GM11168 (cell line): Measurements from ENCODE around the gene WASHC2A.
"Not testable (repeated sequence)": the region's sequence is repeated elsewhere in the genome, so short reads cannot be mapped to it uniquely, and the experiment has no call there.

ENCODE experiments used
- in situ Hi-C: fragments of 300-500 bp; cut with MboI; formaldehyde crosslinking; loops from one replicate; pipeline ENCODE4 v1.12.0; 2022; ENCODE audit warnings: low sequenced_read_pairs; ENCODE audit not compliant: unreplicated experiment

WASHC2A gene

DNA sequence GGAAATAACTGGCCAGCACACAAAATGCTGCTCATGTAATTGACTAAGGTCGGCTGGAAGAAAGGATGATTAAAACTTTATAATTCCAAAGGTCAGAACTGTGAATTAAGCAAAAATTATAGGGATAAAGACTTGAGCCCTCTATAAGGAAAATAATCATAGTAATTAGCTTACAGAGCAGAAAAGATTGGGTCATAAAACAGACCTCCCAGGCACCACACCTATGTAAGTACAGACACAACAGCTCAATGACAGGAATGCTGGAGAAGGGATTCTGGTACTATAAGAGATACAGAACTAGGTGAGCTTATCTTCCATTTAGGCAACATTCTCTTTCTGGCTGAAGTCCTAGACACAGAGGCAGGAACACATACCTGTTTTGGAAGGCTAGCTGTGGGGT, 9.0 kb upstream of the WASHC2A start:
- in situ Hi-C loops, result not testable (repeated sequence)

GRCh38 chr10:50059946-50060345, 7.8 kb upstream of the WASHC2A start:
- in situ Hi-C loops, result not testable (repeated sequence)

GRCh38 chr10:50061548-50061947, 6.2 kb upstream of the WASHC2A start:
- in situ Hi-C loops, result not testable (repeated sequence)

DNA sequence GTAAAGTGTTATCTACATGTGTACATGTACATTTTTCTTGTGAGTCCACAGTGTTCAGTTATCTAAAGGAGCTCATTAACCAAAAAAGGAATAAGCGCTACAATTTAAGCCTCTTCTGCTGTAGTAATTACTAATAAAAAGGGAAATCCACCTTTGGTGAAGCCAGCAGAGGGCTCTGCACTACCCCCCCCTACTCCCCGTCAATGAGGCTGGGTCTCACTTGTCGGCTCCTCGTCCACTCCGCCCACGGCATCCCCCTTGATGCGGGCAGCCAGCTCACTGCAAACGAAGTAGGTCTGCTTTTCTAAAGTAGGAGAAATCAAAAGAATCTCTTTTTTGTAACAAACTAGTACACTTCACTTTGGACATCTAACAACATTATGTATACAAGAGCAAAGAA, 4.7 kb upstream of the WASHC2A start:
- in situ Hi-C loops, result no loop called here

GRCh38 chr10:50068352-50068659, 552 bp downstream of the WASHC2A start:
- in situ Hi-C loops, result not testable (repeated sequence)

- in situ Hi-C loops, result not testable (repeated sequence)
Observed at GRCh38 chr10:50075139-50075538, 7.4 kb downstream of the WASHC2A start.

- in situ Hi-C loops, result not testable (repeated sequence)
Observed at GRCh38 chr10:50075544-50075943, 7.8 kb downstream of the WASHC2A start.

DNA sequence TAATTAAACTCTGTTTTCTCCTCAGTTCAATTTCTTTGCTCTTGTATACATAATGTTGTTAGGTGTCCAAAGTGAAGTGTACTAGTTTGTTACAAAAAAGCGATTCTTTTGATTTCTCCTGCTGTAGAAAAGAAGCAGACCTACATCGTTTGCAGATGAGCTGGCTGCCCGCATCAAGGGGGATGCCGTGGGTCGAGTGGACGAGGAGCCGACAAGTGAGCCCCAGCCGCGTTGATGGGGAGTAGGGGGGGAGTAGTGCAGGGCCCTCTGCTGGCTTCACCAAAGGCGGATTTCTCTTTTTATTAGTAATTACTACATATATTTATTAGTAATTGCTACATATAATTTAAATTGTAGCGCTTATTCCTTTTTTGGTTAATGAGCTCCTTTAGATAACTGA, 23.6 kb downstream of the WASHC2A start:
- in situ Hi-C loops, result not testable (repeated sequence)

GRCh38 chr10:50092928-50093327, 25.2 kb downstream of the WASHC2A start:
- in situ Hi-C loops, result not testable (repeated sequence)

DNA sequence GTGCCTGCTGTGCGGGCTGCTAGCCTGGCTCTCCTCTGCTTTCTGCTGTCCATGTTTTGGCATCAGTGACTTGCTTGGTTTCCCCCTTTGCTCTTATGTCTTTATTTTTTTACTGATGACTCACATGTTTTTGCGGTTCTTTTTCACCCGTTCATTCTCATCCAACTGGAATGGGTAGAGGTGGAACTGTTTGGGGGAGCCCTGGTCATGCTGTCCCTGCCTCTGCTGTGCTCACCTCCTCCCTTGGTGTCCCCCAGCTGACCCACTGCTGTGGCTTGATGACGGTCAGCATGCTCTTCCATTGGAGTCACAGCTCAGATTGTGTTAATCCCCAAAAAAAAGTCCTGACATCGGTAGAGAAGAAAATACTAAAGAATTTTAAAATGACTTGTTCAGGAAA, 26.9 kb downstream of the WASHC2A start:
- in situ Hi-C loops, result not testable (repeated sequence)

DNA sequence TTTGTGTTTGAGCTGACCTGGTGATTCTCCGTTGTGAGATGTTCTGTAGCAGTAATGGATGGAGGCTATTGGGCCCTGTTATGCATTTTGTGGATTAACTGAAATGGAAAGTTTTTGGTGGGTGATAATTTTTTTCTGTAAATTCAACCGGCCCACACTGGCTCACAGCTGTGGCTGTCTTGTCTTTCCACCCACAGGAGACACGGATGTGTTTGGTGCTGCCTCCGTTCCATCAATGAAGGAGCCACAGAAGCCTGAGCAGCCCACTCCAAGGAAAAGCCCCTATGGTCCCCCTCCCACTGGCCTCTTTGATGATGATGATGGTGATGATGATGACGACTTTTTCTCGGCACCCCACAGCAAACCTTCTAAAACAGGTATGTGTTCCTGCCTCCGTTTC, 27.6 kb downstream of the WASHC2A start:
- in situ Hi-C loops, result not testable (repeated sequence)

DNA sequence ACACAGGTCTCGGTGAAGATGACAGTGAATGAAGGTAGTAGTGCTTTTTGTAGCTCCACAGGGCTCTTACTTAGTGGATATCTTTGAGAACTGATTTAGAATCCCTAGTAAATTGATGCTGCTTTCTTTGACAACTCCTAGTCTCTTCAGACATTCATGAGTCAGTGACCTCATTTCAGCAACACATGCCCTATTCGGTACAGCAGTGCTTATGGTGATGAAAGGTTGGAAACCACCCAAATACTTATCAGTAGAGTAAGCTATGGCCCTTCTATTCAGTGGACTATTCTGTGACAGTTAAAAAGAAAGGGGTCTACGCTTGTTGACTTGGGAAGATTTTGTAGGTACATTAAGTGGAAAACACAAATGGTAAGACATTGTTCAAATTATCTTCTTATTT, 29.0 kb downstream of the WASHC2A start:
- in situ Hi-C loops, result not testable (repeated sequence)

- in situ Hi-C loops, result not testable (repeated sequence)
Observed at GRCh38 chr10:50098645-50099044, 30.9 kb downstream of the WASHC2A start.

DNA sequence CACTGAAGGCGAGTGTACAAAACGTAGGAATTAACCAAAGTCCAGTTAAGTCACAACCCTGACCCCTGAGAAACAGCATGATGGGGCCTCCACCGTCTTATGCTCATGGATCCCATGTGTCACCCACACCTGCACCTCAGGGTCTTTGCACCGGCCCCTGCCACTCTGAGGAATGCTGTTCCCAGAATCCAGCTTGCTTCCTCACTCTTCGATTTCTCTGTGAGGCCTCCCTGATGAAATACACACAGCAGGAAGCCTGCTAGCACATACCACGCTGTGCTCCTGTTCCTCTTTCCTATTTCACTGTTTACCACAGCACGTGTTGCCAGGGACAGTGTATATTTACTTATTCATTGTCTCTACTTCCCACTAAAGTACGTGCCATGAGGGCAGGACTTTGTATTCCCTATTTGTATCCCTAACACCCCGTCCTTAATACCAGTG, 33.4 kb downstream of the WASHC2A start:
- in situ Hi-C loops, result not testable (repeated sequence)

DNA sequence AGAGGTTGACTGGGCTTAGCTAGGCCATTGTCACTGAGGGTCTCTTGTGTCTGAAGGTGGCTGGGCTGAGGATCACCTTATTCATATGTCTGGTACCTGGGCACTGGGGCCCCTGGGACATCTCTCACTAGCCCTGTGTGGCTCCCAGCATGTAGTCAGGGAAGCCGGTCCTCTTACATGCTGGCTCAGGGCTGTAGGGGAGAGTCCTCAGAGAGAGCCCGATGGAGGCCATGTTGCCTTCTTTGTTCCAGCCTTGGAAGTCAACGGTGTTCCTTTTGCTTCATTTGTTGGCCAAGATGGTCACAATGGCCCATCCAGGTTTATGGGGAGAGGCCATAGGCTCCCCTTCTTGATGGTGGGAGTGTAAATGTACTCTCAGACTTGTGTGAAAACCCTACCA, 34.0 kb downstream of the WASHC2A start:
- in situ Hi-C loops, result not testable (repeated sequence)

GRCh38 chr10:50102267-50102666, 34.5 kb downstream of the WASHC2A start:
- in situ Hi-C loops, result not testable (repeated sequence)

- in situ Hi-C loops, result not testable (repeated sequence)
Observed at GRCh38 chr10:50108999-50109698, 41.4 kb downstream of the WASHC2A start.

DNA sequence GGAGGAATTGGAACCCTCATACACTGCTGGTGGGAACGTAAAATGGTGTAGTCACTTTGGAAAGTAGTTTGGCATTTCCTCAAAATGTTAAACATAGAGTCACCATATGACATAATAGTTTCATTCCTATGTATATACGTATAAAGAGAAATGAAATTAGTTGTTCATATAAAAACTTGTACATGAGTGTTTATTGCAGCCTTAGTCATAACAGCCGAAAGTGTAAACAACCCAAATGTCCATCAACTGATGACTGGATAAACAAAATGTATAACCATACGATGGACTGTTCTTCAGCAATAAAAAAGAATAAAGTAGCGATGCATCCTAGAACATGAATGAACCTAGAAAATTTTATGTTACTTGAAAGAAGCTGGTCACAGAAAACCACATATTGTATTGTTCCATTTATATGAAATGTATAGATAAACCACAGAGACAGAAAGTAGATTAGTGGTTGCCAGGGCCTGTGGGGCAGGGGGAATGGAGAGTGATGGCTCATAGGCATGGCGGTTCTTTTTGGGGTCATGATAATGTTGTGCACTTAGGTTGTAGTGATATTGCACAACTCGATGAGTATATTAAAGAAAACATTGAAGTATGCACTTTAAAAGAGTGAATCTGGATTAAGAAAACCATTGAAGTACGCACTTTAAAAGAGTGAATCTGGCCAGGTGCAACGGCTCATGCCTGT, 44.8 kb downstream of the WASHC2A start:
- in situ Hi-C loops, result not testable (repeated sequence)

GRCh38 chr10:50126765-50127164, 59.0 kb downstream of the WASHC2A start:
- in situ Hi-C loops, result not testable (repeated sequence)

DNA sequence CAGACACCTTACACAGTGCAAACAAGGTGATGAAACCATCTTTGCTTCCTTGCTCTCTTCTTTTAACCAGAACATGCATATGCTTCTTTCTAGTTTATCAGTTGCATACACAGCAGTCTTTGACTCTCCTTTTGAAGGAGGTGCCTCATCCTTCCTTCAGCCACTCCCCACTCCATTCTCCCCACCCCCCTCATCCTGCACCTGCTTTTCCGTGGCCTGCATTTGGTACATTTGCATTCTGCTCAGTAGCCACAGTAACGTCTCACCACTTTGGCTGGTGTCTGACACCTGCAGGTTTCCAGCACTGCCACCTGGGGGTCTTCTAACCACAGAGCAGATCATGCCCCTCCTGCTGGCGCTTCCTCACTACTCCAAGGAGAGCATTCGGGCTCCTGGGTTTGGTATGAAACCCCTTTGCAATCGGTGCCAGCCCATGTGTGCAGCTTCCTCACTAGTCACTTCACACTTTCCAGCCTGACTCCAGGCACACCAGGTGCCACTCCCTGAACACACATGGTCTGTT, 60.1 kb downstream of the WASHC2A start:
- in situ Hi-C loops, result not testable (repeated sequence)

- in situ Hi-C loops, result not testable (repeated sequence)
Observed at GRCh38 chr10:50131245-50131965, 63.7 kb downstream of the WASHC2A start.
